GM18520 (cell line): ENCODE results near the gene EVC.
"Not testable (repeated sequence)": the region's sequence is repeated elsewhere in the genome, so short reads cannot be mapped to it uniquely, and the experiment has no call there.

Experiments used
- ATAC-seq: cut with Tn5 transposase; IDR thresholded peaks from one replicate; pipeline ENCODE4 v1.9.1; 2021; ENCODE audit not compliant: unreplicated experiment

Gene EVC

DNA sequence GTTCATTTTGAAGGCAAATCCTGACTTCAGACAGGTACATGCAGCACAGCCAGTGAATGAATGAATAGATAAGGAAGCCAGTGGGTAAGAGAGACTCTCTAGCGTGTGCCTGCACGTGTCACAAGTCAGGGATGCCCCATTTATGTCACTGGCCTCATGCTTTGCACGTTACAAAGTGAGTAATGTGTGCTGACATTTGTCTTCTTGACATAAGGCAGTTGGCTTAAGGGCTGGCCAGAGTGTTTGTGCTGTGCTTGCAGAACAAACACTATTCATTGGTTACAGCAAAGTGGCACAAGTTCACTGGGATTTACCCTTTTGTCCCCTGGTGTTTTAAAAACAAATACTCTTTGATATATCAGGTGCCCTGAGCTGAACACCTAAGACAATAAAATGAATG, 125.9 kb downstream of the EVC start:
- ATAC-seq, result no peak

DNA sequence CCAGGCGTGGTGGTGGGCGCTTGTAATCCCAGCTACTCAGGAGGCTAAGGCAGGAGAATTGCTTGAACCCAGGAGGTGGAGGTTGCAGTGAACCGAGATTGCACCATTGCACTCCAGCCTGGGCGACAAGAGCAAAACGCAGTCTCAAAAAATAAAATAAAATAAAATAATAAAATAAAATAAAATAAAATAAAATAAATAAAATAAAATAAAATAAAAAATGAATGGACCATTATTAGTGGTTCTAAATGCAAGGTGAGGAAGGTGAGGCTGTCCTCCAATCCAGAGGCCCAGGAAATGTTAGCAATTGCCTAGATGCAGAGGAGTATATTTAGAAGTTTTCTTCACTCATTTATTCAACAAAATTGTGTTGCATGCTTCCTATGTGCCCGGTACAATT, 126.5 kb downstream of the EVC start:
- not testable (repeated sequence) for ATAC-seq

DNA sequence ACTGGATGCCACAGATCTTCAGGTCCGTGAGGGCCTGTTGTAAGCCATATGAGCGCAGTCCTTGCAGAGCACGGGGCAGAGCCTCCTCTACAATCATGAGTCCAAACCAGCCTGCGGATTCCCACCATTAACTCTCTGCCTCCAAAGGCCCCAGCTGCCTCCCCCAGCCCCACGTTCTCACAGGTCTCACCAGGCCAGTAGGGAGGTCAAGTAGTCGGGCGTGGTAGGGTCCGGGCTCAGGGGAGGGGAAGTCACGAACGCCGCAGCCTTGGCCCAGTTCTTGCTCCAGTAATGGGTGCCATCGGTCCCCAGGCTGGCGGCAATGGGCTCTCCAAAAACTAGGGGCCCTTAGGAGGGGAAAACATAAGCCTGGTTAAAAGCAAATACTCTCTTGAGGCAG, 128.3 kb downstream of the EVC start:
- ATAC-seq, result no peak

DNA sequence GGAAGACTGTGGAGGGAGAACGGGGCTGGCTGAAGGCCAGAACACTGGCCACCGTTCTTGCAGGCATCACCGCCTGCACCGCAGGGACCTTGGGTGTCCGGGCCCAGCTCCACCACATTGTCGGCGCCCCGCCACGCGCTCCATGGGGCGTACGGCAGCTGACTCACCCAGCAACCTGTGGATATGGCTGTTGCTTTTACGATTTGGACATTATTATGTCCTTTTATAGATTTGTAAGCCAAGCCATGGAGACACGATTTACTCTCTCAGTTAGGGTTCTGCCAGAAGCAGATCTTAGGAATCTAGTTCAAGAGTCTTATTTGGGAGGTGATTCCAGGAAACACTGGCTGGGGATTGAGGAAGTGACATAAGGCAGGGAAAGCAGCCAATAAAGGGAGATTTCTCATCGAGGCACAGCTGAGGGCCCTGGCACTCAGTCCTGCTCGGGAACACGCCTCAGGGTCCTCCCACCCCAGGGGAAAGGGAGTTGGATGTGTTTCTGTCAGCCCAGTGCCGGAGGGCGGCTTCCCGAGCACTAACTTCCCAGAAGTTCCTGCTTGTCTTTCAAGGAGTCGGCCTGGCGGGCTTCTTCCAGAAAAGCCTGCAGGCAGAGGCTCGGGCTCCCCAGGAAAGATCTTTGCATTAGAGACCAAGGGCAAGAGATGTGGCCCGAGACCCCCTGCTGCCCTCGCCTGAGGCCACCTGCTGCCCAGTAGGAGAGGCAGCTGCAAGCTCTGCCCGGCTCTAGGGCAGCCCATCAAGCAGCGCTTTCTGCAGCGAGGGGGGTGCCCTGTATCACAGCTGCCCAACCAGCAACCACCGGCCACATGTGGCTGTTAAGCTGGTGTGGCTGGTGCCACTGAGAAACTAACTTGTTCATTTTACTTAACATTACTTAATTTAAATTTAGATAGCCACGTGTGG, 129.0 kb downstream of the EVC start:
- no peak for ATAC-seq

DNA sequence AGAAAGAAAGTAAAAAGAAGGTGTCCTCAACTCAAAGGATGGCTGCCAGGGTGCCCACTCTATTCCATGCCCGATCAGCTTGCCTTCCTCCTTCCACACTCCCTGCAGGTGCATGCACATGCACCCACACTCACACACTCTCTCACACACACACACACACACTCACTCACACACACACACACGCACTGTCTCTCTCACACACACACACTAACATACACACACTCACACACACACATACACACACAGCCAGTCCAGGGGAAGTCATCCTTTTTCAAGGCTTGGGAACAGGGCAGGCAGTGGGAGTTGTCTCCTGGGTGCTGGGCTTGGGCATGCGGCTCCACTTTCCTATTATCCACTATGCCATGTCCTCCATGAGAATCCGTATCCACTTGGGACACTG, 131.5 kb downstream of the EVC start:
- ATAC-seq, result no peak

DNA sequence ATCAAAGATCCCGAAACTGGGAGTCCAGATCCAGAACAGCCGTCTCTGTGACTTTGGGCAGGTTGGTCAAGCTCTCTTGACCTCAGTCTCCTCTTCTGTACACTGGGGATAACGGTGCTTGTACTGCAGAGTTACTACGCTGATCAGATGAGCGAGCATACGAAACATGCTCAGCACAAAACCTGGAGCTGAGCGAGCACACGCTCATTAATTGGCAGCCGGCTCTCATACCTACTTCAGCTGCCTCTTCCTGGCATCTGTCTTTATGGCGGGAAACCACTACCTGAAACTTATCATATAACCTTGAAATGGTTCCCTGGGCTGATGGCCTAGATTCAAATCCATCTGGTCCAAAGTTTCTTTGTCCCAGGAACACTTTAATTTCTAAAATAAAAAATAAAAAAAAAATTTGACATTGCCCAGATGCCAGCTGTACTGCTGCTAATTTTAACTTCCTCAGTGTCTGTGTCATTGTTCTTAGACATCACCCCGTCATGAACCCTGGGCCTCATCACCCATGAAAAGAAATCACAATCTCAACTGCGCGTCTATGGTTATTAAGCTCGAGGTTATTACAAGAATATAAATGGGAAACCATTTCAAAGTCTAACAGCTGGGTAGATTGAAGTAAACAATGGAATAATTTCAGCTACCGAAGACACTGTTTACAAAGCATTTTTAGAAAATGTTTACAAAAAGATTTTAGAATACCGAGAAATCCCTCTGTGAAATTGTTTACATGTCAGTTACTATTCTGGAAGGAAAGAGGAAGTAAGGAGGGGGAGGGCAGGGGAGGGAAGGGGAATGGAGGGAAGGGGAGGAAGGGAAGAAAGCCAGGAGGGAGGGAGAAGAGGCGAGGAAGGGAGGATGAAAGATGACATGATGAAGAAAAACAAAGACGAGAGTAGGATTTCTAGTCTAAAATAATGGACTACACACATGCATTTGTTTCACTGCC, 132.9 kb downstream of the EVC start:
- no peak for ATAC-seq

DNA sequence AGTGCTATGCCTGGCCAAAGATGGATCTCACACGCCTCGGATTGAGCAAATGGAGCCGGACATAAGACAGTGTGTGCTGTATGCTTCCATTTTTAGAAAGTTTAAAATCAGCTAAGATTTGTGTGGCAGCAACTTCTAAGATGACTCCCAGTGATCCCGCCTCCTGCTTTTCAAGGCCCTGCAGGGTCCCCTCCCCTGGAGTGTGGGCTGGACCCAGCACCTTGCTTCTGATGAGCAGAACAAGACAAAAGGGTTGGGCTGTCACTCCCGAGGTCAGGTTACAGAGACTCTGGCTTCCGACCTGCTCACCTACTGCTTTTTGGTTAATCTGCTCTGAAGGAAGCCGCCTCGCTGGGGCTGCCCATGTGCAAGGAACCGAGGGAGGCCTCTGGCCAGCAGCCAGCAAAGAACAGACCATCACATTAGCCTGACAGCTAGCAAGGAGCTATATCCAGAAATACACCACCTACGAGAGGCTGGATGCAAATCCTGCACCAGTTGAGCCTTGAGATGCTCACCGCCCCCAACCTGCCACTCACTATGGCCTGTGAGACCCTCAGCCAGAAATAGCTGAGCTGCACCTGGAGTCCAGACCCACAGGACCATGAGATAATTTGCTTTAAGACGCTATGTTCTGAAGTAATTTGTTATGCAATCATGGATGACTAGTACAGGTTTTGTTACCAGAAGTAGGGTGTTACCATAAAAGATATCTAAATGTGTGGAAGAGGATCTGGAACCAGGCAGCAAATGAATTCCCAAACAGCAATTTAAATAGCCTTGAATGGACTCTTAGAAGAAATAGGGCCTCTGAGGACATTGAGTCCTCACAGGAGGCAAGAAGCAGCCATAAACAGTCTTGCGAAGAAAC, 134.3 kb downstream of the EVC start:
- no peak for ATAC-seq

DNA sequence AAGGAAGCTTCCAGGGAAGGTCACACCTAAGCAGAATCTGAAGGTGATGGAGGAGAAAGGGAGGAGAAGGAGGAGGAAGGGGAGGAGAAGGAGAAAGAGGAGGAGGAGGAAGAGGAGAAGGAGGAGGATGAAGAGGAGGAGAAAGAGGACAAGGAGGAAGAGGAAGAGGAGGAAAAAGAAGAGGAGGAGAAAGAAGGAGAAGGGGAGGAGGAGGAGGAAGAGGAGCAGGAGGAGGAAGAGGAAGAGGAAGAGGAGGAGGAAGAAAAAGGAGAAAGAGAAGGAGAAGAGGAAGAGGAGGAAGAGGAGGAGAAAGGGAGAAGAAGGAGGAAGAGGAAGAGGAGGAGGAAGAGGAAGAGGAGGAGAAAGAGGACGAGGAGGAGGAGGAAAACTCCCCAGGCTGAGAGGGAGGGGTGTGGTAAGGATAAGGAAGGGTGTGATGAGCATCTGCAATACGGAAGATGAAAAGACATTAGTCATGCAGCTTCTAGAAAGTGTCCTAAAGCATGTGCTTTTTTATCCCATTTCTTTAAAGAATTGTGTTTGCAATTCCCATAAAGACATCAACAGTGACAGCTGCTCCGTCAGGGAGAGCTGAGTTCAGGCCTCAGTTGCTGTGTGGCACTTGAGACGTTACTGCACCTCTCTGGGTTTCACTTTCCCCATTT, 140.8 kb downstream of the EVC start:
- ATAC-seq, result no peak

DNA sequence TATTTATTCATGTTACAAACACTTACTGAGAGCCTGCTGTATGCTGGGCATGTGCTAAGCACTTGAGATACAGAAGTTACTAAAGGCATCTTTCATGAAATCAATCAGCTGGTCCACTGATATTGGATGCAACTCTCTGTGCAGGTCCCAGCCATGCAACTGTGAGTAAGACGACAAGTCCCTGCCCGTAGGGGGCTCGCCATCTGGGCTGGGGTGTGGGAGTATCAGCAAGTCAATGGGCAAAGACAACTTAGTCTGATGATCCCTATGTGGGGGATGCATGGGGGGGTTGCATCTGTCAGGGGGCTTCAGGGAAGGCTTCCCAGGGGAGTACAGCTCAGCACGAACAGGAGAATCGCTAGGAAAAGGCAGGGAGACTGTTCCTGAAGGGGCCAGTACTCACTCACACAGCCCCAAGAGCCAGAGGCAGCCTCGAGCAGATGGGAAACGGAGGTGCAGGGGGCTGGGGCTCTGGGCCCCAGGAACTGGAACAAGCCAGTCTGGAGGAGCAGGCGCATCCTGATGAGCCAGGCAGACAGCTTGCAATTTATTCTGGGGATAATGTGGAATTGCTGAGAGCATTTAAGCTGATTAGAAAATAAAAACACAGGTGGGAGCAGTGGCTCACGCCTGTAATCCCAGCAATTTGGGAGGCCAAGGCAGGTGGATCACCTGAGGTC, 141.7 kb downstream of the EVC start:
- ATAC-seq, result no peak

DNA sequence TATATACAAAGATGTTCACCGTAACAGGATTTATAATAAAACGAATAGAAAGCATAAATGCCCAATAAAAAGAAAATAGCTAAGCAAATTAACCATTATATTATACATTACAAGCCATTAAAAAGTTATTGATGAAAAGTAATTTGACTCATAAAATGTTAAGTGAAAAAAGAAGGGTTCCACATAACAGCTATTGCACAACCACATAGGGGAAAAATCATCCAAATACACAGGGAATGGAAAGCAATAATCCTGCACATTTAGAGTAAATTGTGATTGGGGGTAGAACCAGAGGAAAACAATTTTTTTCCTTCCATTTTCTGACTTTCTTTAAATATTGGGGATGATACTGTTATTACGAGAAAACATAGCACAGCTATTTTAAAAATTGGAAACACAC, 143.9 kb downstream of the EVC start:
- ATAC-seq, result no peak

DNA sequence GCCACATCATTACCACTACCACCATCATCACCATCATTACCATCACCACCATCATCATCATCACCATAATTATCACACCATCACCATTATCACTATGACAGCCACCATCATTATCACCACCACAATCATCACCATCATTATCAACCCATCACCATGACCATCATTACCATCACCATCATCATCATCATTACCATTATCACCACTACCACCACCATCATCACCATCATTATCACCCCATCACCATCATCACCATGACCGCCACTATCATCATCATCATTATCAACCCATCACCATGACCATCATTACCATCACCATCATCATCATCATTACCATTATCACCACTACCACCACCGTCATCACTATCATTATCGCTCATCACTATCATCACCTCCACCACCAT, 145.4 kb downstream of the EVC start:
- ATAC-seq, result not testable (repeated sequence)

DNA sequence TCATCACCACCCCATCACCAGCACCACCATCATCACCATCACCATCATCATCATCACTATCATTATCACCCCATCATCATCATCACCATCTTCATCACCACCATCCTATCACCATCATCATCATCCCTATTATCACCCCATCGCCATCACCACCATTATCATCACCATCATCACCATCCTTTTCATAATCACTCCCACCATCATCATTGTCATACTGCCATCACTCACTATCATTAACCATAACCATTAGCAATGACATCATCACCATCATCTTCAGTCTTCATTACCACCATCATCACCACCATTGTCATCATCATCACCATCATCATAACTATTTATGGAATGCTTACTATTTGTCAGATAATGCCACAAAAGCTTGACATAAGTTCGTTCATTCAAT, 146.2 kb downstream of the EVC start:
- no peak for ATAC-seq

DNA sequence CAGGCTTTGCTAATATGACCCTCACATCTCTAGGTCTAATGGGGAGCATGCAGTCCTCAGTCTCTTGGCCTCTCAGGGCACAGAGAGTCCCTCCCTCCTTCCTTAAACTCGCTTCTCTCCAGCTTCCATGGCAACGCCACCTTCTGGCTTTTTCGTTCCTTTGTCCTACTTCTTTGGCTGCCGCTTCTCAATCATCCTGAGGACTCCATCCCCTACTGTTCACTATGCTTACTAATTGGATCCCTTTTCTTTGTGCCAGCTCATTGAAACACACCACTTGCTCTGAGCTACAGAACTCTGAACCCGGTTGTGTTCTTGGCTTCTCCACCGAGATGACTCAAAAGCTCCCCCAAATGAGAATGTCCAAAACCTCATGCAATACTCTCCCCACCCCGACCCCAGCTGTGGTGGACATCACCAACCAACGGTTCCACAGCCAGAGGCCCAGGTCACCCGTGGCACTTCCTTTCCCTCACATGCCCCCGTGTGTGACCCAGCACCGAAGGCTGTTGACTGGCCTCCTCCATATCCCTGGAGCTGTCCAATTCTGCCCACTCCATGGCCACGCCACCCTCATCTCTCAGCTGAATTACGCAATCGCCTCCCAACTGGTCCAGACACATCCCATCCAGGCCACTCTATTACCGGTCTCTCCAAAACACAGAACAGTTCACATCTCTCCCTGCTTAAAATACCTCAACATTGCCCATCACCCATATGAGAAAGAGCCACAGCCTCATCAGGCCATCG, 147.2 kb downstream of the EVC start:
- no peak for ATAC-seq

DNA sequence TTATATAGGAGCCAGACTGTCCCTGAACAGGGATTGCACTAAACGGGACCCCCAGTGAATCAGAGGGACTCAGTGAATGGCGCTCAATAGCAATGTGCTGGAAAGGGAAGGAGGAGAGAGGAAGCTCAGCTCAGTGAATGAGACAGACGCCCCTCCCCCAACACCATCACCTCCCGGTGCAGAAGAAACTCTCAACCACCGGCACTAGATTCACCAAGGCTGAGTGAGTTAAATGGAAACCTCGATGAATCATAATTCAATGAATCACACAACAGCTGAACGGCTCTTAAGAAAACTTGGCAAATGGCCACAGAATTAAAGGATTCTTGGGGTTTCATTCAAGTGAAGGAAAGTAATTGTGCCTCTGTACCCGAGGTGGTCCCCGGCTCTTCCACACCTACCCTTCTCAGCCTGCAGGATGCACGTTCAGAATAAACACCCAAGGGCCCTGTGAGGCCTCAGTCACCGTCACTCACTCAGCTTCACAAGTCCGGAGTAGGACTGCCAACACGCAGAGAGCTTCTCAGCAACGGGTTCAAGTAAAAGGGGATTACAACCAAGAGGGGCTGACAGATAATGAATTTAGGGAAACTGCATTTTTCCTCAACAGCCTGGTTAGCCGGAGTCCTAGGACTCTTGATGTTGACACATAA, 152.6 kb downstream of the EVC start:
- ATAC-seq, result no peak
